WTC11 (cell line): ENCODE data around the gene ARL6IP6. TPM values are rescaled to one million over a fixed set of nuclear protein-coding genes. Genes with fewer than 3 reads are reported as not detected.

Experiments
- ATAC-seq: fragments of 200-7000 bp; cut with Tn5 transposase; 2 replicates; pipeline ENCODE4 v1.10.0; 2021; ENCODE audit warnings: mild to moderate bottlenecking, moderate library complexity
- CTCF ChIA-PET: fragments of 300-600 bp; sonication (Branson Sonifier 250); formaldehyde crosslinking; loops from one replicate; lab custom pipeline; 2021; ENCODE audit warnings: antibody characterized with exemption; lab: Charles Lee
- POLR2A ChIA-PET: fragments of 350-600 bp; sonication (Branson Sonifier 250); formaldehyde crosslinking; loops from one replicate; lab custom pipeline; 2021; ENCODE audit warnings: antibody characterized with exemption; lab: Charles Lee
- DNase-seq: peaks from one replicate; pipeline ENCODE4 v3.0.0; 2021; ENCODE audit warnings: low spot score
- H3K27ac Mint-ChIP-seq: 2 replicates; pipeline ENCODE4 v1.8.0; 2021; ENCODE audit warnings: mixed read lengths
- H3K27me3 Mint-ChIP-seq: 2 replicates; pipeline ENCODE4 v1.8.0; 2021; ENCODE audit warnings: low read depth, mild to moderate bottlenecking, moderate library complexity, mixed read lengths
- H3K36me3 Mint-ChIP-seq: 2 replicates; pipeline ENCODE4 v1.8.0; 2021; ENCODE audit warnings: mixed read lengths
- H3K4me1 Mint-ChIP-seq: 2 replicates; pipeline ENCODE4 v1.8.0; 2022; ENCODE audit warnings: mixed read lengths
- H3K4me3 Mint-ChIP-seq: 2 replicates; pipeline ENCODE4 v1.8.0; 2021; ENCODE audit warnings: mild to moderate bottlenecking, moderate library complexity, mixed read lengths
- H3K9me3 Mint-ChIP-seq: 2 replicates; pipeline ENCODE4 v1.8.0; 2021; ENCODE audit warnings: mixed read lengths
- ARID4B ChIP-seq: sonication (generic); formaldehyde crosslinking; IDR thresholded peaks from 2 replicates; pipeline ENCODE4 v1.8.0; 2023; ENCODE audit warnings: missing genetic modification reagents, mild to moderate bottlenecking, borderline replicate concordance
- CBFB ChIP-seq: sonication (generic); formaldehyde crosslinking; IDR thresholded peaks from 2 replicates; pipeline ENCODE4 v1.8.1; 2022; ENCODE audit warnings: mild to moderate bottlenecking, low read depth, missing genetic modification reagents
- CREB1 ChIP-seq: sonication (generic); formaldehyde crosslinking; IDR thresholded peaks from 2 replicates; pipeline ENCODE4 v1.8.0; 2023; ENCODE audit warnings: mild to moderate bottlenecking, missing genetic modification reagents
- FOXP4 ChIP-seq: sonication (generic); formaldehyde crosslinking; IDR thresholded peaks from 2 replicates; pipeline ENCODE4 v1.8.0; 2022; ENCODE audit warnings: mild to moderate bottlenecking, missing genetic modification reagents
- GTF2I ChIP-seq: fragments of 250-450 bp; sonication (Bioruptor Pico); conservative IDR thresholded peaks from 2 replicates; pipeline ENCODE4 v1.4.0; 2021; ENCODE audit warnings: mild to moderate bottlenecking
- HMGXB4 ChIP-seq: sonication (generic); formaldehyde crosslinking; IDR thresholded peaks from 2 replicates; pipeline ENCODE4 v1.8.1; 2023; ENCODE audit warnings: mild to moderate bottlenecking, moderate library complexity, missing genetic modification reagents
- MLX ChIP-seq: sonication (generic); formaldehyde crosslinking; IDR thresholded peaks from 2 replicates; pipeline ENCODE4 v1.8.1; 2023; ENCODE audit warnings: mild to moderate bottlenecking, missing genetic modification reagents, moderate library complexity
- NFE2L1 ChIP-seq: sonication (generic); formaldehyde crosslinking; IDR thresholded peaks from 2 replicates; pipeline ENCODE4 v1.8.1; 2023; ENCODE audit warnings: missing genetic modification reagents
- NFYB ChIP-seq: sonication (generic); formaldehyde crosslinking; conservative IDR thresholded peaks from 2 replicates; pipeline ENCODE4 v1.8.0; 2022; ENCODE audit warnings: low read depth, missing genetic modification reagents
- NR2C2 ChIP-seq: sonication (generic); formaldehyde crosslinking; IDR thresholded peaks from 2 replicates; pipeline ENCODE4 v1.8.0; 2022; ENCODE audit warnings: mild to moderate bottlenecking, missing genetic modification reagents
- PRRX2 ChIP-seq: fragments of 250-450 bp; sonication (Bioruptor Pico); IDR thresholded peaks from 2 replicates; pipeline ENCODE4 v1.8.0; 2021; ENCODE audit warnings: mild to moderate bottlenecking
- RORB ChIP-seq: fragments of 250-450 bp; sonication (Bioruptor Pico); IDR thresholded peaks from 2 replicates; pipeline ENCODE4 v1.9.0; 2021; ENCODE audit warnings: mild to moderate bottlenecking
- TEAD4 ChIP-seq: sonication (generic); formaldehyde crosslinking; IDR thresholded peaks from 2 replicates; pipeline ENCODE4 v1.8.0; 2022; ENCODE audit warnings: mild to moderate bottlenecking, missing genetic modification reagents
- TP53 ChIP-seq: sonication (generic); formaldehyde crosslinking; IDR thresholded peaks from 2 replicates; pipeline ENCODE4 v1.8.1; 2023; ENCODE audit warnings: mild to moderate bottlenecking, missing genetic modification reagents
- USF1 ChIP-seq: sonication (generic); formaldehyde crosslinking; IDR thresholded peaks from 2 replicates; pipeline ENCODE4 v1.8.0; 2022; ENCODE audit warnings: mild to moderate bottlenecking, missing genetic modification reagents
- ZBTB43 ChIP-seq: sonication (generic); formaldehyde crosslinking; IDR thresholded peaks from 2 replicates; pipeline ENCODE4 v1.8.1; 2023; ENCODE audit warnings: mild to moderate bottlenecking, missing genetic modification reagents
- ZNF232 ChIP-seq: sonication (generic); formaldehyde crosslinking; IDR thresholded peaks from 2 replicates; pipeline ENCODE4 v1.8.0; 2022; ENCODE audit warnings: mild to moderate bottlenecking, missing genetic modification reagents
- ZNF281 ChIP-seq: sonication (generic); formaldehyde crosslinking; IDR thresholded peaks from 2 replicates; pipeline ENCODE4 v1.8.0; 2023; ENCODE audit warnings: mild to moderate bottlenecking, missing genetic modification reagents
- ZNF396 ChIP-seq: fragments of 250-450 bp; sonication (Bioruptor Pico); IDR thresholded peaks from 2 replicates; pipeline ENCODE4 v1.8.0; 2021; ENCODE audit warnings: mild to moderate bottlenecking, moderate library complexity, borderline replicate concordance
- ZNF416 ChIP-seq: fragments of 250-450 bp; sonication (Bioruptor Pico); IDR thresholded peaks from 2 replicates; pipeline ENCODE4 v1.9.0; 2021; ENCODE audit warnings: mild to moderate bottlenecking, inconsistent platforms
- ZNF512 ChIP-seq: sonication (generic); formaldehyde crosslinking; IDR thresholded peaks from 2 replicates; pipeline ENCODE4 v1.8.1; 2022; ENCODE audit warnings: missing genetic modification reagents, borderline replicate concordance
- total RNA-seq: library from RNA; stranded (reverse); gene quantifications from 3 replicates; pipeline ENCODE4 v1.2.3, GENCODE V29; 2021

Gene ARL6IP6
- total RNA-seq, 1 experiment from 2014 or later: 40.4 TPM

- Mint-ChIP-seq H3K36me3 (peaks cover 67% of the 10 kb centered on the region), H3K27ac (no peak overlapping the region), H3K27me3 (no peaks in the 10 kb centered on the region), H3K4me3 (no peak overlapping the region), H3K4me1 (no peaks in the 10 kb centered on the region), H3K9me3 (peaks cover 25% of the 10 kb centered on the region)
- DNase-seq (no peak), ATAC-seq (no peak)
- CTCF ChIA-PET: no interaction called here
- POLR2A ChIA-PET: no interaction called here
- TF ChIP-seq NFYB (CRISPR knock-in tag): no peak
- no peak for TF ChIP-seq CBFB (CRISPR knock-in tag)
- no peak for TF ChIP-seq HMGXB4
- no peak for TF ChIP-seq ZNF281 (CRISPR knock-in tag)
- TF ChIP-seq NFE2L1: no peak
- TF ChIP-seq ZNF232 (CRISPR knock-in tag): no peak
- TF ChIP-seq PRRX2 (CRISPR knock-in tag): no peak
- TF ChIP-seq ZNF416 (CRISPR knock-in tag): no peak
- TF ChIP-seq MLX (CRISPR knock-in tag): no peak
- no peak for TF ChIP-seq ZNF396 (CRISPR knock-in tag)
- TF ChIP-seq RORB (CRISPR knock-in tag): no peak
- no peak for TF ChIP-seq CREB1 (CRISPR knock-in tag)
- no peak for TF ChIP-seq ZNF512 (CRISPR knock-in tag)
- TF ChIP-seq USF1 (CRISPR knock-in tag): no peak
- no peak for TF ChIP-seq TP53 (CRISPR knock-in tag)
Measured at GRCh38 chr2:152686321-152686720, 32.1 kb upstream of the ARL6IP6 start.

GRCh38 chr2:152693033-152693432 is 25.4 kb upstream of the ARL6IP6 start:
- no peak for DNase-seq
- peaks cover 22% of the 10 kb centered on the region for H3K36me3 Mint-ChIP-seq
- H3K27ac Mint-ChIP-seq: no peak overlapping the region
- H3K4me1 Mint-ChIP-seq: no peaks in the 10 kb centered on the region
- H3K9me3 Mint-ChIP-seq: no peaks in the 10 kb centered on the region
- ChIA-PET CTCF (no interaction called here), POLR2A (no interaction called here)
- no peak overlapping the region for H3K4me3 Mint-ChIP-seq
- ATAC-seq: no peak
- no peaks in the 10 kb centered on the region for H3K27me3 Mint-ChIP-seq
- no peak for TF ChIP-seq GTF2I (CRISPR knock-in tag)
- TF ChIP-seq FOXP4 (CRISPR knock-in tag): no peak
- TF ChIP-seq NR2C2 (CRISPR knock-in tag): no peak
- TF ChIP-seq ARID4B: no peak
- TF ChIP-seq TEAD4 (CRISPR knock-in tag): no peak
- no peak for TF ChIP-seq ZBTB43 (CRISPR knock-in tag)
